A549 treated with DMSO at 1 μM for 4 hours (cell line): ENCODE results near the gene TMEM89. TPM values are rescaled to one million over a fixed set of nuclear protein-coding genes. Genes with fewer than 3 reads are reported as not detected.

Source experiments
- total RNA-seq: library from RNA; stranded (reverse); fragments of 200-300 nt; extraction: Qiagen RNA extraction; gene quantifications from 5 replicates; pipeline ENCODE4 v1.2.3, GENCODE V29; 2022; ENCODE audit warnings: low read depth

Gene TMEM89
- total RNA-seq = not detected in 5 replicates

DNA sequence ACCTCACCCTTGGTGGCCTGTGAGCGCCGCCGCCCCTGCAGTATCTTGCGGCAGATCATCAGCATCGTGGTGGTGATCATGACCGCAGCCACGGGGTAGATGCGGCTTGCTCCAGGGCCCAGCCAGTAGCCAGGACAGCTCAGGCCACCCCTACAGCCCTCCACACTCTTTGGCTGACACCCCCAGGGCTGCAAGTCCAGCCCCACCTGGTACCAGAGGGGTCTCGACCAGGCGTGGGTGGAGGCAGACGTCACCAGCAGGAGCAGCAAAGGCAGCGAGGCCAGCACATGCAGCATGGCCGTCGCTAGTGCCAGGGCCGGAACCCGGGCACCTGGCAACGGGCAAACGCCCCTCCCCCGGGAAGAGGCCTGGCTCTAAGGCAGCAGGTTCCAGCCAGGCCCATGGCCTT is at the start of gene TMEM89:
Gene TMEM89, minus strand, starts transcription at position 309 of the 409 bp plus-strand sequence. Its CDS starts 13 bp downstream, at position 296.

GRCh38 chr3:48662753-48663488 is 41.4 kb upstream of the TMEM89 start, which contains the start of gene CELSR3:
Gene CELSR3, minus strand, starts transcription at chr3:48662886. Its CDS starts 252 bp downstream, at chr3:48662634.

GRCh38 chr3:48635222-48636021 is 13.9 kb upstream of the TMEM89 start, which contains the start of gene SLC26A6:
Gene SLC26A6, minus strand, starts transcription at chr3:48635461. Its CDS starts 68 bp downstream, at chr3:48635393.

GRCh38 chr3:48609088-48610005 is 12.2 kb downstream of the TMEM89 start, which contains the start of gene UQCRC1:
Gene UQCRC1, minus strand, starts transcription at chr3:48609646. Its CDS starts 26 bp downstream, at chr3:48609620.

GRCh38 chr3:48595075-48595525 is 26.5 kb downstream of the TMEM89 start, which contains the start of gene COL7A1:
Gene COL7A1, minus strand, starts transcription at chr3:48595329. Its CDS starts 170 bp downstream, at chr3:48595159.

Other genes starting within 250 kb of the TMEM89 start
- not detected in 5 replicates for gene FBXW12, start 249.6 kb downstream of the TMEM89 start, total RNA-seq
- 13.2 to 15.8 TPM (median 15.1 TPM) in 5 replicates for gene PLXNB1, start 191.7 kb downstream of the TMEM89 start, total RNA-seq
- 25.1 to 28.0 TPM (median 27.4 TPM) in 5 replicates for gene CCDC51, start 181.7 kb downstream of the TMEM89 start, total RNA-seq
- 277 to 368 TPM (median 288 TPM) in 5 replicates for gene TMA7, start 181.5 kb downstream of the TMEM89 start, total RNA-seq
- 7.3 to 9.8 TPM (median 9.4 TPM) in 5 replicates for gene ATRIP, start 175.0 kb downstream of the TMEM89 start, total RNA-seq
- gene SHISA5, start 117.6 kb downstream of the TMEM89 start, total RNA-seq = 112 to 141 TPM (median 121 TPM) in 5 replicates
- gene PFKFB4, start 65.0 kb downstream of the TMEM89 start, total RNA-seq = 15.6 to 24.2 TPM (median 17.2 TPM) in 5 replicates
- 8.8 to 14.2 TPM (median 10.2 TPM) in 5 replicates for gene UCN2, start 58.0 kb downstream of the TMEM89 start, total RNA-seq
- 139 to 257 TPM (median 204 TPM) in 5 replicates for gene COL7A1, start 26.4 kb downstream of the TMEM89 start, total RNA-seq
- gene UQCRC1, start 12.1 kb downstream of the TMEM89 start, total RNA-seq = 171 to 237 TPM (median 183 TPM) in 5 replicates
- 14.4 to 19.9 TPM (median 19.4 TPM) in 5 replicates for gene SLC26A6, start 13.7 kb upstream of the TMEM89 start, total RNA-seq
- gene CELSR3, start 41.1 kb upstream of the TMEM89 start, total RNA-seq = 3.7 to 5.5 TPM (median 4.5 TPM) in 5 replicates
- gene NCKIPSD, start 64.1 kb upstream of the TMEM89 start, total RNA-seq = 6.6 to 10.6 TPM (median 9.0 TPM) in 5 replicates
- 43.9 to 50.9 TPM (median 49.0 TPM) in 5 replicates for gene IP6K2, start 95.5 kb upstream of the TMEM89 start, total RNA-seq
- gene PRKAR2A, start 226.1 kb upstream of the TMEM89 start, total RNA-seq = 16.9 to 22.1 TPM (median 21.3 TPM) in 5 replicates